H9 (cell line): ENCODE measurements around the gene VPS4A. TPM values are rescaled to one million over a fixed set of nuclear protein-coding genes. Genes with fewer than 3 reads are reported as not detected.

Source experiments
- DNase-seq: peaks from one replicate; pipeline ENCODE4 v3.0.0-alpha.2; 2017
- H2AFZ ChIP-seq: one replicate; pipeline ENCODE4 v1.6.1; 2013; ENCODE audit warnings: mild to moderate bottlenecking, low read length, control low read depth, moderate library complexity
- H2AK5ac ChIP-seq: 2 replicates; pipeline ENCODE4 v1.6.1; 2013; ENCODE audit warnings: low read length, control low read depth, mixed read lengths; ENCODE audit not compliant: insufficient read length
- H2BK120ac ChIP-seq: one replicate; pipeline ENCODE4 v1.6.1; 2013; ENCODE audit warnings: low read depth, mild to moderate bottlenecking, low read length, control low read depth, inconsistent platforms; ENCODE audit not compliant: poor library complexity, severe bottlenecking
- H2BK12ac ChIP-seq: 2 replicates; pipeline ENCODE4 v1.6.1; 2013; ENCODE audit warnings: low read length, control low read depth, mixed read lengths, low read depth; ENCODE audit not compliant: insufficient read length
- H2BK15ac ChIP-seq: 2 replicates; pipeline ENCODE4 v1.6.1; 2013; ENCODE audit warnings: low read depth, low read length, control low read depth
- H2BK20ac ChIP-seq: one replicate; pipeline ENCODE4 v1.6.1; 2013; ENCODE audit warnings: low read depth, mild to moderate bottlenecking, low read length, control low read depth, inconsistent platforms; ENCODE audit not compliant: poor library complexity, severe bottlenecking
- H2BK5ac ChIP-seq: 2 replicates; pipeline ENCODE4 v1.6.1; 2013; ENCODE audit warnings: low read length, control low read depth, mixed read lengths; ENCODE audit not compliant: insufficient read length
- H3K14ac ChIP-seq: 2 replicates; pipeline ENCODE4 v1.6.1; 2013; ENCODE audit warnings: low read length, control low read depth; ENCODE audit not compliant: insufficient read depth
- H3K18ac ChIP-seq: 2 replicates; pipeline ENCODE4 v1.6.1; 2013; ENCODE audit warnings: low read depth, mild to moderate bottlenecking, mixed read lengths, low read length, control low read depth; ENCODE audit not compliant: insufficient read length
- H3K23ac ChIP-seq: 2 replicates; pipeline ENCODE4 v1.6.1; 2013; ENCODE audit warnings: low read length, control low read depth, mixed read lengths, low read depth; ENCODE audit not compliant: insufficient read length
- H3K23me2 ChIP-seq: 2 replicates; pipeline ENCODE4 v1.6.1; 2013; ENCODE audit warnings: low read depth, mild to moderate bottlenecking, mixed read lengths, low read length, control low read depth; ENCODE audit not compliant: insufficient read length, poor library complexity, severe bottlenecking
- H3K27ac ChIP-seq: 2 replicates; pipeline ENCODE4 v1.5.1; 2013; ENCODE audit warnings: low read length, control low read depth, mixed read lengths, low read depth; ENCODE audit not compliant: insufficient read length
- H3K27me3 ChIP-seq: 2 replicates; pipeline ENCODE4 v1.6.1; 2013; ENCODE audit warnings: low read length, control low read depth, inconsistent platforms; ENCODE audit not compliant: insufficient read depth
- H3K4ac ChIP-seq: 2 replicates; pipeline ENCODE4 v1.6.1; 2013; ENCODE audit warnings: low read depth, mild to moderate bottlenecking, control low read depth, inconsistent platforms, low read length, moderate library complexity
- H3K4me1 ChIP-seq: 2 replicates; pipeline ENCODE4 v1.6.1; 2013; ENCODE audit warnings: low read length, control low read depth, inconsistent platforms; ENCODE audit not compliant: insufficient read depth
- H3K4me2 ChIP-seq: 2 replicates; pipeline ENCODE4 v1.6.1; 2013; ENCODE audit warnings: low read length, control low read depth, mixed read lengths; ENCODE audit not compliant: insufficient read length, insufficient read depth
- H3K56ac ChIP-seq: 2 replicates; pipeline ENCODE4 v1.6.1; 2013; ENCODE audit warnings: low read depth, mild to moderate bottlenecking, mixed read lengths, low read length, control low read depth; ENCODE audit not compliant: insufficient read length
- H3K79me1 ChIP-seq: 2 replicates; pipeline ENCODE4 v1.6.1; 2013; ENCODE audit warnings: low read depth, mild to moderate bottlenecking, moderate library complexity, low read length, control low read depth, inconsistent platforms; ENCODE audit not compliant: insufficient read depth, poor library complexity, severe bottlenecking
- H3K79me2 ChIP-seq: 2 replicates; pipeline ENCODE4 v1.6.1; 2013; ENCODE audit warnings: low read length, control low read depth, inconsistent platforms; ENCODE audit not compliant: insufficient read depth
- H3K9ac ChIP-seq: 2 replicates; pipeline ENCODE4 v1.6.1; 2013; ENCODE audit warnings: low read length, control low read depth, mixed read lengths; ENCODE audit not compliant: insufficient read length; ENCODE audit errors: extremely low read depth
- H3K9me3 ChIP-seq: one replicate; pipeline ENCODE4 v1.6.1; 2013; ENCODE audit warnings: low read depth, low read length, inconsistent platforms; ENCODE audit not compliant: control insufficient read depth
- H3T11ph ChIP-seq: one replicate; pipeline ENCODE4 v1.6.1; 2013; ENCODE audit warnings: mild to moderate bottlenecking, low read length, control low read depth, inconsistent platforms
- H4K20me1 ChIP-seq: one replicate; pipeline ENCODE4 v1.6.1; 2013; ENCODE audit not compliant: control insufficient read depth, insufficient read length, insufficient read depth
- H4K5ac ChIP-seq: 2 replicates; pipeline ENCODE4 v1.6.1; 2013; ENCODE audit warnings: low read depth, mild to moderate bottlenecking, mixed read lengths, low read length, control low read depth; ENCODE audit not compliant: insufficient read length
- H4K8ac ChIP-seq: replicated peaks from 2 replicates; pipeline ENCODE4 v1.6.1; 2013; ENCODE audit warnings: low read length, control low read depth, mixed read lengths, low read depth; ENCODE audit not compliant: insufficient read length
- H4K91ac ChIP-seq: 2 replicates; pipeline ENCODE4 v1.6.1; 2013; ENCODE audit warnings: low read depth, mild to moderate bottlenecking, moderate library complexity, mixed read lengths, low read length, control low read depth; ENCODE audit not compliant: insufficient read length
- H3K27ac Mint-ChIP-seq, 3 experiments: 2 replicates in 2 of 3; 3 replicates in 1 of 3; pipeline ENCODE4 v1.8.0; 2020 to 2021; ENCODE audit warnings: mixed read lengths in 3 of 3, mild to moderate bottlenecking in 1 of 3, moderate library complexity in 1 of 3
- H3K27me3 Mint-ChIP-seq: 2 replicates; pipeline ENCODE4 v1.8.0; 2021; ENCODE audit warnings: low read depth, mild to moderate bottlenecking, moderate library complexity, mixed read lengths
- H3K36me3 Mint-ChIP-seq, 3 experiments: 2 replicates in 2 of 3; 3 replicates in 1 of 3; pipeline ENCODE4 v1.8.0; 2020 to 2021; ENCODE audit warnings: low read depth in 3 of 3, mixed read lengths in 3 of 3; ENCODE audit not compliant: insufficient read depth in 1 of 3
- H3K4me1 Mint-ChIP-seq, 2 experiments: 2 replicates each; pipeline ENCODE4 v1.8.0; 2020; ENCODE audit warnings: mixed read lengths in 2 of 2
- H3K4me3 Mint-ChIP-seq, 2 experiments: 2 replicates in 1 of 2; 3 replicates in 1 of 2; pipeline ENCODE4 v1.8.0; 2020 to 2021; ENCODE audit warnings: mild to moderate bottlenecking in 2 of 2, mixed read lengths in 2 of 2, moderate library complexity in 1 of 2
- H3K9me3 Mint-ChIP-seq, 2 experiments: 2 replicates in 1 of 2; 3 replicates in 1 of 2; pipeline ENCODE4 v1.8.0; 2020; ENCODE audit warnings: mild to moderate bottlenecking in 2 of 2, mixed read lengths in 2 of 2, moderate library complexity in 1 of 2
- WGBS: extraction: QIAGEN DNeasy Blood & Tissue Kit; methylation state at CpG from one replicate; pipeline ENCODE4 v1.1.7; 2013; ENCODE audit warnings: missing lambda C conversion rate, low lambda C conversion rate, mixed read lengths; ENCODE audit not compliant: insufficient read length; ENCODE audit errors: extremely low coverage; 5-methylcytosine and 5-hydroxymethylcytosine counted together
- total RNA-seq: library from RNA; stranded (reverse); gene quantifications from 2 replicates; pipeline ENCODE4 v1.2.1, GENCODE V29; 2021
- TF ChIP-seq, protein P1 (sequence below): fragments of 200-600 bp; sonication (generic); conservative IDR thresholded peaks from 3 replicates; pipeline ENCODE4 v1.8.0; 2021; ENCODE audit warnings: antibody characterized with exemption, mild to moderate bottlenecking

VPS4A gene
- total RNA-seq, 1 experiment from 2014 or later, result 27.1 TPM

DNA sequence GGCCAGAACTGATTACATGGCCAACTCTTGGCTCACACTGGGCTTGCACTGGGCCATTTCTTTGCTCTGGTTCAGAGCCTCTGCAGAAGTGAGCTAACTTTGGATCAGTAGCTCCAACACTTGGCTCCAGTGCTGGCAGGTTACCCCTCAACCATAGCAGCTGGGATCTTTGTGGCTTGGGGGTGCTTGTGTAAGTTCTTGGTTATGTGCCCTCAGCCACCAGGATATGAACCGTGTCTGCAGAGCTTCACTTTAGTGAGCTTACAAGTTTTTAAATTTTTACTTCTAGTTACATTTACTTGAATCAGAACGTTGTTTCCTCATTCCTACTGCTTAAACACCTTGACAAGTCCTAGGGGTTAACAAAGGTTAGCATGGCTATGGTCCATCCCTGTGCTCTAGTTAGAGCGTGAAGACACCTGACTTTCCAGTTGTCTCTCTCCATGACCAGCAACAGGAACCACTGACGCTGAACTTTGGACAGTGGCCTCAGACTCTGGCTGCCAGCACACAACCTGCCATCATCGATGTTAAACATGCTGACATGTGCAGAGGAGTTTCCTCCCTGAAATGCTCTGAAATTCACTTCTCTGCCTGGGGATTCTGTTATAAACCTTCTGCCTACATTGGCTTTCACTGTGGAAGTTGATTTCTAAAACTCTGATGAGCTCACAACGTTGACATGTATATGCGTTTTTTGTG, 15.2 kb downstream of the VPS4A start:
- WGBS, result no CpG with 5 or more reads among the region's 7 CpGs
- no peak overlapping the region for H3T11ph ChIP-seq

More for the DNA sequence above, 15.2 kb downstream of the VPS4A start:
- Histone ChIP-seq H4K20me1 (peaks cover 2% of the 10 kb centered on the region), H2BK12ac (no peak overlapping the region), H4K8ac (no peak overlapping the region), H3K9me3 (no peaks in the 10 kb centered on the region), H2BK20ac (no peak overlapping the region), H3K14ac (no peak overlapping the region), H4K91ac (no peak overlapping the region), H2BK15ac (no peak overlapping the region), H2AK5ac (no peak overlapping the region), H3K23me2 (peaks cover 6% of the 10 kb centered on the region), H3K27ac (no peak overlapping the region), H3K79me2 (peaks cover 16% of the 10 kb centered on the region; the same call in 1 of the 2 replicates), H3K4me1 (no peaks in the 10 kb centered on the region), H2BK5ac (no peak overlapping the region), H3K56ac (no peak overlapping the region), H3K27me3 (no peaks in the 10 kb centered on the region), H3K9ac (no peak overlapping the region), H3K4ac (no peak overlapping the region), H3K4me2 (no peak overlapping the region), H4K5ac (no peak overlapping the region), H2BK120ac (no peak overlapping the region), H3K79me1 (peaks cover 5% of the 10 kb centered on the region), H3K18ac (no peak overlapping the region), H2AFZ (no peak overlapping the region), H3K23ac (no peak overlapping the region)
- DNase-seq, result no peak
- Mint-ChIP-seq H3K9me3 (no peaks in the 10 kb centered on the region), H3K4me1 (peaks cover 21 to 23% of the 10 kb centered on the region in 2 experiments), H3K4me3 (peak overlapping the region in 1 of 2 experiments; percentile 23; a peak in 1 of 5 replicates), H3K27ac (peak overlapping the region in 2 of 3 experiments; percentile 58 to 59; a peak in 3 of 7 replicates), H3K36me3 (peaks cover 41 to 85% (median 71%) of the 10 kb centered on the region in 3 experiments), H3K27me3 (no peaks in the 10 kb centered on the region; the same call in 1 of the 2 replicates)
- TF ChIP-seq, protein P1, sequence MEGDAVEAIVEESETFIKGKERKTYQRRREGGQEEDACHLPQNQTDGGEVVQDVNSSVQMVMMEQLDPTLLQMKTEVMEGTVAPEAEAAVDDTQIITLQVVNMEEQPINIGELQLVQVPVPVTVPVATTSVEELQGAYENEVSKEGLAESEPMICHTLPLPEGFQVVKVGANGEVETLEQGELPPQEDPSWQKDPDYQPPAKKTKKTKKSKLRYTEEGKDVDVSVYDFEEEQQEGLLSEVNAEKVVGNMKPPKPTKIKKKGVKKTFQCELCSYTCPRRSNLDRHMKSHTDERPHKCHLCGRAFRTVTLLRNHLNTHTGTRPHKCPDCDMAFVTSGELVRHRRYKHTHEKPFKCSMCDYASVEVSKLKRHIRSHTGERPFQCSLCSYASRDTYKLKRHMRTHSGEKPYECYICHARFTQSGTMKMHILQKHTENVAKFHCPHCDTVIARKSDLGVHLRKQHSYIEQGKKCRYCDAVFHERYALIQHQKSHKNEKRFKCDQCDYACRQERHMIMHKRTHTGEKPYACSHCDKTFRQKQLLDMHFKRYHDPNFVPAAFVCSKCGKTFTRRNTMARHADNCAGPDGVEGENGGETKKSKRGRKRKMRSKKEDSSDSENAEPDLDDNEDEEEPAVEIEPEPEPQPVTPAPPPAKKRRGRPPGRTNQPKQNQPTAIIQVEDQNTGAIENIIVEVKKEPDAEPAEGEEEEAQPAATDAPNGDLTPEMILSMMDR, result no peak
